Mesenchymal stem cell (in vitro differentiated cells and primary cell): ENCODE results near the gene ADAMTS13.

Experiments
- DNase-seq: peaks from one replicate; pipeline ENCODE4 v3.0.0-alpha.2; 2013
- H2AFZ ChIP-seq: one replicate; pipeline ENCODE4 v1.6.1; 2013; ENCODE audit warnings: low read depth, mild to moderate bottlenecking, control low read depth, inconsistent platforms, low read length, moderate library complexity
- H2AK5ac ChIP-seq: 2 replicates; pipeline ENCODE4 v1.6.1; 2013; ENCODE audit warnings: low read length, moderate library complexity, mild to moderate bottlenecking, inconsistent platforms; ENCODE audit not compliant: severe bottlenecking
- H2BK120ac ChIP-seq: one replicate; pipeline ENCODE4 v1.6.1; 2013; ENCODE audit warnings: low read depth, mild to moderate bottlenecking, inconsistent platforms, low read length, moderate library complexity
- H2BK12ac ChIP-seq, 2 experiments: one replicate each; pipeline ENCODE4 v1.6.1; 2013; ENCODE audit warnings: inconsistent platforms in 2 of 2, low read length in 2 of 2, mild to moderate bottlenecking in 2 of 2, moderate library complexity in 2 of 2, control low read depth in 1 of 2
- H2BK15ac ChIP-seq: one replicate; pipeline ENCODE4 v1.6.1; 2013; ENCODE audit warnings: mild to moderate bottlenecking, low read depth, inconsistent platforms; ENCODE audit not compliant: poor library complexity, severe bottlenecking
- H2BK5ac ChIP-seq: 2 replicates; pipeline ENCODE4 v1.6.1; 2013; ENCODE audit warnings: low read depth, mild to moderate bottlenecking, low read length, control low read depth, inconsistent platforms; ENCODE audit not compliant: poor library complexity, severe bottlenecking
- H3K14ac ChIP-seq, 2 experiments: one replicate each; pipeline ENCODE4 v1.6.1; 2013; ENCODE audit warnings: inconsistent platforms in 2 of 2, low read length in 2 of 2, control low read depth in 1 of 2, mild to moderate bottlenecking in 1 of 2, moderate library complexity in 1 of 2
- H3K18ac ChIP-seq, 2 experiments: one replicate each; pipeline ENCODE4 v1.6.1; 2013; ENCODE audit warnings: inconsistent platforms in 2 of 2, low read length in 2 of 2, control low read depth in 1 of 2, low read depth in 1 of 2, mild to moderate bottlenecking in 1 of 2
- H3K23ac ChIP-seq, 2 experiments: one replicate each; pipeline ENCODE4 v1.6.1; 2013; ENCODE audit warnings: inconsistent platforms in 2 of 2, low read length in 2 of 2, mild to moderate bottlenecking in 2 of 2, moderate library complexity in 2 of 2, control low read depth in 1 of 2
- H3K27ac ChIP-seq: 2 replicates; pipeline ENCODE4 v1.5.1; 2013; ENCODE audit warnings: mild to moderate bottlenecking, moderate library complexity, low read length, control low read depth, inconsistent platforms; ENCODE audit not compliant: poor library complexity, severe bottlenecking
- H3K27me3 ChIP-seq, 2 experiments: 2 replicates each; pipeline versions ENCODE4 v1.6.1 to v1.7.0; 2013; ENCODE audit warnings: low read length in 2 of 2, mild to moderate bottlenecking in 2 of 2, moderate library complexity in 2 of 2, control low read depth in 1 of 2, inconsistent platforms in 1 of 2; ENCODE audit not compliant: control insufficient read depth in 1 of 2, insufficient read depth in 1 of 2
- H3K36me3 ChIP-seq, 2 experiments: 2 replicates each; pipeline versions ENCODE4 v1.6.1 to v1.7.0; 2013; ENCODE audit warnings: low read length in 2 of 2, control low read depth in 1 of 2, inconsistent platforms in 1 of 2, low read depth in 1 of 2, mild to moderate bottlenecking in 1 of 2; ENCODE audit not compliant: insufficient read depth in 2 of 2, control insufficient read depth in 1 of 2
- H3K4ac ChIP-seq, 2 experiments: one replicate each; pipeline ENCODE4 v1.6.1; 2013; ENCODE audit warnings: inconsistent platforms in 2 of 2, low read length in 2 of 2, mild to moderate bottlenecking in 2 of 2, moderate library complexity in 2 of 2, control low read depth in 1 of 2, low read depth in 1 of 2
- H3K4me1 ChIP-seq: 2 replicates; pipeline ENCODE4 v1.6.1; 2013; ENCODE audit warnings: low read depth, low read length, control low read depth; ENCODE audit not compliant: control insufficient read depth, insufficient read depth
- H3K4me2 ChIP-seq: 2 replicates; pipeline ENCODE4 v1.6.1; 2013; ENCODE audit warnings: low read length, mild to moderate bottlenecking, inconsistent platforms; ENCODE audit not compliant: poor library complexity, severe bottlenecking
- H3K4me3 ChIP-seq, 2 experiments: 2 replicates each; pipeline versions ENCODE4 v1.5.1 to v1.7.0; 2013; ENCODE audit warnings: low read length in 2 of 2, mild to moderate bottlenecking in 2 of 2, control low read depth in 1 of 2, low read depth in 1 of 2; ENCODE audit not compliant: insufficient read depth in 1 of 2
- H3K79me1 ChIP-seq: replicated peaks from 2 replicates; pipeline ENCODE4 v1.6.1; 2013; ENCODE audit warnings: mild to moderate bottlenecking, control low read depth, low read length, inconsistent platforms; ENCODE audit not compliant: poor library complexity, severe bottlenecking
- H3K9ac ChIP-seq: 2 replicates; pipeline ENCODE4 v1.7.0; 2013; ENCODE audit warnings: mild to moderate bottlenecking, low read length, moderate library complexity
- H3K9me3 ChIP-seq: 2 replicates; pipeline ENCODE4 v1.7.0; 2013; ENCODE audit warnings: mild to moderate bottlenecking, low read length; ENCODE audit not compliant: control insufficient read depth
- H4K8ac ChIP-seq: one replicate; pipeline ENCODE4 v1.6.1; 2013; ENCODE audit warnings: inconsistent platforms, mild to moderate bottlenecking, low read length, moderate library complexity
- H4K91ac ChIP-seq: one replicate; pipeline ENCODE4 v1.6.1; 2013; ENCODE audit warnings: mild to moderate bottlenecking, low read length, inconsistent platforms
- WGBS: methylation state at CpG from one replicate; pipeline ENCODE4 v1.1.7; 2013; ENCODE audit warnings: mixed read lengths; 5-methylcytosine and 5-hydroxymethylcytosine counted together

ADAMTS13 gene

DNA sequence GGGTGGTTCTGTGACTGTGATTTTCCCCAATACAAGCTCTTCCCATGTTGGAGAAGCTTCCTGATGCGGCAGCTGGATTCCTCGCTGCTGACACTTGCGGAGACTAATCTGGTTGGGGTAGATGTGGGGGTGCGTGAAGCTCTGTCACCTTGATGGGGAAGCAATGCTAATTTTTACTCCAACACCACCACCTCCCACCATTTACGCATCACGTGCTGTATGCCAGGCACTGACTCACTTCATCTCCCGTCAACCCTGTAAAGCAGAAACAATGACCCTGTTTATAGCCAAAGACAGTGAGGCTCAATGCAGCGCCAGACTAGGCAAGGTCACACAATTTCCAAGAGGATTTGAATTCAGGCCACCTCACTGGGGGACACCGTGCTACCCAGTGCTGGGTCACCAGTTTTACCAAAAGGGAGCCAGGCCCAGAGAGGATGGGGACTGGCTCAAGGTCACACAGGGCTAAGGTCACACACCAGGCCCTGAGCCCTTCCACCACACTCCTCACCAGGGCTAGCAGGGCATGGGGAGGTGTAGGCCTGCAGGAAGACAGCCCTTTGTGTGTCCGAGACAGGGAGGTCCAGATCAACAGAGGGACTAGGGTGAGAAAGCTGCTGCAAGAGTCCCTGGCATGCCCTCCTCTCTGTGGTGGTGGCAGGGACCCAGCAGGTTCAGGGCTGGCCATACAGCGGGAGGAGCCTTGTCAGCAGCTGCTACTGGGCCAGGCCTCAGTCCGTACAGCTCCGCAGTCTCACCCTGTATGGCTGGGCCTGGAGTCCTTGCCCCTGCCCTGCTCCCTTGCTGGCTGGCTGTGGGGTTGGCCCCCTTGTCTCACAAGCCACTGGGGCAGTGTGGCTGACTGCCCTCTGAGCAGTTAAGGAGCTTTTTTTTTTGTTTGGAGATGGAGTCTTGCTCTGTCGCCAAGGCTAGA lies 42.7 kb upstream of the ADAMTS13 start:
- Histone ChIP-seq H3K36me3 (no peaks in the 10 kb centered on the region), H3K4me2 (no peak overlapping the region), H2AK5ac (no peak overlapping the region), H2AFZ (no peak overlapping the region), H3K14ac (no peak overlapping the region), H3K4ac (no peak overlapping the region), H2BK15ac (no peak overlapping the region), H4K8ac (no peak overlapping the region), H3K79me1 (peaks cover 4% of the 10 kb centered on the region), H3K27me3 (no peaks in the 10 kb centered on the region), H3K23ac (no peak overlapping the region), H2BK5ac (no peak overlapping the region), H3K9ac (no peak overlapping the region), H3K4me3 (no peak overlapping the region), H2BK120ac (no peak overlapping the region), H3K18ac (no peak overlapping the region), H3K4me1 (peaks cover 13% of the 10 kb centered on the region), H2BK12ac (no peak overlapping the region), H4K91ac (no peak overlapping the region), H3K27ac (no peak overlapping the region), H3K9me3 (no peaks in the 10 kb centered on the region)
- 92% methylated on average over 13 of the region's 14 CpGs for WGBS
- no peak for DNase-seq

GRCh38 chr9:133380734-133381133 lies 41.4 kb upstream of the ADAMTS13 start:
- H3K4me3 ChIP-seq, result no peak overlapping the region
- H3K4me2 ChIP-seq, result no peak overlapping the region

GRCh38 chr9:133382507-133383141 lies 39.5 kb upstream of the ADAMTS13 start:
- H3K23ac ChIP-seq, result no peak overlapping the region
- H3K27ac ChIP-seq, result no peak overlapping the region
- no peak overlapping the region for H2AK5ac ChIP-seq
- no peak for DNase-seq
- no peak overlapping the region for H2BK12ac ChIP-seq
- no peak overlapping the region for H3K14ac ChIP-seq
- no peak overlapping the region for H4K91ac ChIP-seq
- no peak overlapping the region for H2AFZ ChIP-seq
- no peak overlapping the region for H2BK15ac ChIP-seq
- no peak overlapping the region for H3K4ac ChIP-seq
- no peak overlapping the region for H4K8ac ChIP-seq
- peaks cover 8% of the 10 kb centered on the region for H3K4me1 ChIP-seq
- no peak overlapping the region for H3K4me3 ChIP-seq
- peaks cover 0 to 1% of the 10 kb centered on the region in 2 experiments for H3K27me3 ChIP-seq
- no peak overlapping the region for H3K9ac ChIP-seq
- no peak overlapping the region for H3K4me2 ChIP-seq
- H3K9me3 ChIP-seq, result no peaks in the 10 kb centered on the region
- no peaks in the 10 kb centered on the region for H3K79me1 ChIP-seq
- no peak overlapping the region for H2BK5ac ChIP-seq
- no peak overlapping the region for H2BK120ac ChIP-seq
- H3K36me3 ChIP-seq, result no peaks in the 10 kb centered on the region
- 91% methylated on average over 4 of the region's 4 CpGs for WGBS
- H3K18ac ChIP-seq, result no peak overlapping the region

More at GRCh38 chr9:133380734-133381133, 41.4 kb upstream of the ADAMTS13 start:
- H3K4ac ChIP-seq, result no peak overlapping the region
- no peaks in the 10 kb centered on the region for H3K36me3 ChIP-seq
- no peak for DNase-seq
- H3K27ac ChIP-seq, result no peak overlapping the region
- WGBS, result 97% methylated on average over 4 of the region's 4 CpGs
- H3K9me3 ChIP-seq, result no peaks in the 10 kb centered on the region
- no peak overlapping the region for H2BK120ac ChIP-seq
- no peak overlapping the region for H3K9ac ChIP-seq
- peaks cover 4% of the 10 kb centered on the region for H3K79me1 ChIP-seq
- no peak overlapping the region for H4K8ac ChIP-seq
- no peak overlapping the region for H2AFZ ChIP-seq
- H3K18ac ChIP-seq, result no peak overlapping the region
- no peak overlapping the region for H2AK5ac ChIP-seq
- H2BK12ac ChIP-seq, result no peak overlapping the region
- no peak overlapping the region for H2BK5ac ChIP-seq
- no peak overlapping the region for H2BK15ac ChIP-seq
- peaks cover 13% of the 10 kb centered on the region for H3K4me1 ChIP-seq
- no peak overlapping the region for H4K91ac ChIP-seq
- no peak overlapping the region for H3K14ac ChIP-seq
- no peak overlapping the region for H3K23ac ChIP-seq
- no peaks in the 10 kb centered on the region for H3K27me3 ChIP-seq

DNA sequence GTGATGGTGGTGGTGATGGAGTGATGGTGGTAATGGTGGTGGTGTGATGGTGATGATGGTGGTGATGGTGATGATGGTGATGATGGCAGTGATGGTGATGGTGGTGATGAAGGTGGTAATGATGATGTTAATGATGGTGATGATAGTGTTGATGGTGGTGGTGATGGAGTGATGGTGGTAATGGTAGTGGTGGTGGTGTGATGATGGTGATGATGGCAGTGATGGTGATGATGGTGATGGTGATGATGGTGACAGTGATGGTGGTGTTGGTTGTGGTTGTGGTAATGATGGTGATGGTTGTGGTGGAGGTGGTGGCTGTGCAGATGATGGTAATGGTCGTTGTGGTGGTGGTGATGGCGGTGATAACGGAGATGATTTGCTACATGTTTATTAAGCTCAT lies 38.7 kb upstream of the ADAMTS13 start:
- Histone ChIP-seq H2BK120ac (no peak overlapping the region), H2AK5ac (no peak overlapping the region), H3K14ac (no peak overlapping the region), H3K4me1 (peaks cover 3% of the 10 kb centered on the region), H2BK12ac (no peak overlapping the region), H3K79me1 (no peaks in the 10 kb centered on the region), H3K4me2 (no peak overlapping the region), H3K9me3 (no peaks in the 10 kb centered on the region), H3K27me3 (peaks cover 0 to 4% of the 10 kb centered on the region in 2 experiments), H3K4ac (no peak overlapping the region), H2AFZ (no peak overlapping the region), H3K4me3 (no peak overlapping the region), H3K23ac (no peak overlapping the region), H4K91ac (no peak overlapping the region), H3K9ac (no peak overlapping the region), H3K36me3 (no peaks in the 10 kb centered on the region), H3K18ac (no peak overlapping the region), H4K8ac (no peak overlapping the region), H2BK15ac (no peak overlapping the region), H2BK5ac (no peak overlapping the region), H3K27ac (no peak overlapping the region)
- no peak for DNase-seq
- 89% methylated on average over 3 of the region's 3 CpGs for WGBS
